ENCODE data around the gene C16orf46. TPM values are rescaled to one million over a fixed set of nuclear protein-coding genes. Genes with fewer than 3 reads are reported as not detected.

C16orf46 gene
- total and polyA plus RNA-seq, 2 of the 13 experiments (the other 11 are each of a cell fraction or from before 2014, with no cell fraction given), result 0.38 to 0.55 TPM

DNA sequence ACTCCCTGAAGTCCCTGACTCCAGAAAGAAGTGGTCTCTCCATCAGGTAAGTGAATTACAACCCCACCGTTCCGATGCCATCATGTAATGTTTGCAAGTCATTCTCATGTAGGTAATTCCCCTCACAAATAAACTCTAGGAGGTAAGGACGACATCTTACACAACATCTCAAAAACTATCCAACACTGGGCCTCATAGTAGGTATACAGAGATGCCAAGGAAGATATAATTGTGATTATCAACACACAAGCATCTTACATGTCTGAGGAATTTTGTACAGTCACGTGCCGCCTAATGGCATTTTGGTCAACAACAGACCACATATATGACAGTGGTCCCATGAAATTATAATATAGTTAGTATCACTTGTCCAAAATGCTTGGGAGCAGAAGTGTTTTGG, 11.8 kb upstream of the C16orf46 start:
- no peaks in the 10 kb centered on the region for H3K9me3 ChIP-seq (ENCODE audit: low read length)
- H3K4me3 ChIP-seq (replicated peaks in 1 of 3; ENCODE audit: insufficient read depth in 1 of 3, low read depth in 2 of 3, low read length in 3 of 3), result no peak overlapping the region
- no peak for DNase-seq (ENCODE audit: low spot score)
- POLR2A ChIA-PET, result interaction anchor here (2.5 kb wide), 1 partner anchor 12 kb away, joined by 11 read pairs; the partner anchor contains the start of gene C16orf46
- no peaks in the 10 kb centered on the region for H4K20me1 ChIP-seq (ENCODE audit: insufficient read depth, low read length)
- H3K27ac ChIP-seq (ENCODE audit: extremely low read length, insufficient read depth, low read length), result no peak overlapping the region
- BruUV-seq (replicated peaks), result no TSS peak
- H3K4me1 ChIP-seq (ENCODE audit: insufficient read depth, low read length), result peaks cover 33% of the 10 kb centered on the region
- no peaks in the 10 kb centered on the region for H3K27me3 ChIP-seq (ENCODE audit: control insufficient read depth in 1 of 2, insufficient read depth in 2 of 2, low read length in 2 of 2)
- no peak for FAIRE-seq
- no peak overlapping the region for H3K4me2 ChIP-seq (ENCODE audit: low read depth, low read length)
- no peak overlapping the region for H2AFZ ChIP-seq (ENCODE audit: low read length)
- peaks cover 10 to 50% of the 10 kb centered on the region in 2 experiments for H3K36me3 ChIP-seq (replicated peaks in 1 of 2; ENCODE audit: control insufficient read depth in 1 of 2, insufficient read depth in 2 of 2, low read length in 2 of 2)
- no peak overlapping the region for H3K9ac ChIP-seq (ENCODE audit: insufficient read depth, low read depth, low read length)
- 94% methylated on average over 5 of the region's 5 CpGs for WGBS (ENCODE audit: low lambda C conversion rate)
- ATAC-seq, result no peak
- in situ Hi-C loops (cut with HindIII; ENCODE audit: extremely low pct_ligation_motif_present, low pct_unique_long_range_greater_than_20kb), result no loop called here
- H3K79me2 ChIP-seq (ENCODE audit: insufficient read depth, low read length), result peaks cover 68% of the 10 kb centered on the region
- CTCF ChIA-PET (ENCODE audit: low intra/inter-chr PET ratio, low total read pairs), result no interaction called here
- intact Hi-C loops (cut with micrococcal nuclease; ENCODE audit: unreplicated experiment), result no loop called here
- TF ChIP-seq PPARG (CRISPR knock-in tag; conservative IDR thresholded peaks at IDR 0.05), result no peak
- TF ChIP-seq FOSL1 (CRISPR knock-in tag; IDR thresholded peaks at IDR 0.05; ENCODE audit: borderline replicate concordance), result no peak
- TF ChIP-seq, protein P1, sequence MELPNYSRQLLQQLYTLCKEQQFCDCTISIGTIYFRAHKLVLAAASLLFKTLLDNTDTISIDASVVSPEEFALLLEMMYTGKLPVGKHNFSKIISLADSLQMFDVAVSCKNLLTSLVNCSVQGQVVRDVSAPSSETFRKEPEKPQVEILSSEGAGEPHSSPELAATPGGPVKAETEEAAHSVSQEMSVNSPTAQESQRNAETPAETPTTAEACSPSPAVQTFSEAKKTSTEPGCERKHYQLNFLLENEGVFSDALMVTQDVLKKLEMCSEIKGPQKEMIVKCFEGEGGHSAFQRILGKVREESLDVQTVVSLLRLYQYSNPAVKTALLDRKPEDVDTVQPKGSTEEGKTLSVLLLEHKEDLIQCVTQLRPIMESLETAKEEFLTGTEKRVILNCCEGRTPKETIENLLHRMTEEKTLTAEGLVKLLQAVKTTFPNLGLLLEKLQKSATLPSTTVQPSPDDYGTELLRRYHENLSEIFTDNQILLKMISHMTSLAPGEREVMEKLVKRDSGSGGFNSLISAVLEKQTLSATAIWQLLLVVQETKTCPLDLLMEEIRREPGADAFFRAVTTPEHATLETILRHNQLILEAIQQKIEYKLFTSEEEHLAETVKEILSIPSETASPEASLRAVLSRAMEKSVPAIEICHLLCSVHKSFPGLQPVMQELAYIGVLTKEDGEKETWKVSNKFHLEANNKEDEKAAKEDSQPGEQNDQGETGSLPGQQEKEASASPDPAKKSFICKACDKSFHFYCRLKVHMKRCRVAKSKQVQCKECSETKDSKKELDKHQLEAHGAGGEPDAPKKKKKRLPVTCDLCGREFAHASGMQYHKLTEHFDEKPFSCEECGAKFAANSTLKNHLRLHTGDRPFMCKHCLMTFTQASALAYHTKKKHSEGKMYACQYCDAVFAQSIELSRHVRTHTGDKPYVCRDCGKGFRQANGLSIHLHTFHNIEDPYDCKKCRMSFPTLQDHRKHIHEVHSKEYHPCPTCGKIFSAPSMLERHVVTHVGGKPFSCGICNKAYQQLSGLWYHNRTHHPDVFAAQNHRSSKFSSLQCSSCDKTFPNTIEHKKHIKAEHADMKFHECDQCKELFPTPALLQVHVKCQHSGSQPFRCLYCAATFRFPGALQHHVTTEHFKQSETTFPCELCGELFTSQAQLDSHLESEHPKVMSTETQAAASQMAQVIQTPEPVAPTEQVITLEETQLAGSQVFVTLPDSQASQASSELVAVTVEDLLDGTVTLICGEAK (IDR thresholded peaks at IDR 0.05), result no peak
- TF ChIP-seq, protein P1 (CRISPR knock-in tag; IDR thresholded peaks at IDR 0.05), result no peak
- no peak for TF ChIP-seq ZNF766 (CRISPR knock-in tag; IDR thresholded peaks at IDR 0.05; ENCODE audit: borderline replicate concordance)
- TF ChIP-seq ISX (CRISPR knock-in tag; conservative IDR thresholded peaks at IDR 0.05), result no peak
- TF ChIP-seq, protein P2, sequence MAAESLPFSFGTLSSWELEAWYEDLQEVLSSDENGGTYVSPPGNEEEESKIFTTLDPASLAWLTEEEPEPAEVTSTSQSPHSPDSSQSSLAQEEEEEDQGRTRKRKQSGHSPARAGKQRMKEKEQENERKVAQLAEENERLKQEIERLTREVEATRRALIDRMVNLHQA (CRISPR knock-in tag; IDR thresholded peaks at IDR 0.05), result no peak
- TF ChIP-seq ATAD3A (CRISPR knock-in tag; IDR thresholded peaks at IDR 0.05), result no peak
- no peak for TF ChIP-seq ZNF609 (CRISPR knock-in tag; IDR thresholded peaks at IDR 0.05; ENCODE audit: borderline replicate concordance)
- TF ChIP-seq ZNF143 (CRISPR knock-in tag; IDR thresholded peaks at IDR 0.05), result no peak

All from HepG2 (cell line).